Heart right ventricle (tissue), 16 donors: Measurements from ENCODE around the gene NEUROD2. TPM values are rescaled to one million over a fixed set of nuclear protein-coding genes. Genes with fewer than 3 reads are reported as not detected.
A peak's percentile ranks its signal among the peaks of the same experiment; 100 is the strongest.

Source experiments
- ATAC-seq, 8 donors: fragments of 200-7000 bp; cut with Tn5 transposase; one replicate each; pipeline ENCODE4 v1.9.1; 2020; ENCODE audit warnings: mild to moderate bottlenecking in 8 of 8, moderate library complexity in 8 of 8, moderate number of reproducible peaks in 1 of 8
- DNase-seq, 2 donors: peaks; one replicate each; pipeline ENCODE4 v3.0.0-alpha.2; 2020
- H3K27ac ChIP-seq, 10 donors: fragments of 200-600 bp; sonication (generic) in 2 of 10; one replicate each; pipeline versions ENCODE4 v1.5.0 to v1.8.0; 2020 to 2022; ENCODE audit warnings: mild to moderate bottlenecking in 3 of 10
- H3K27me3 ChIP-seq, 7 donors: fragments of 200-600 bp; one replicate each; pipeline ENCODE4 v1.8.0; 2021 to 2022; ENCODE audit warnings: mild to moderate bottlenecking in 2 of 7
- H3K36me3 ChIP-seq, 9 donors: fragments of 200-600 bp; sonication (generic) in 1 of 9; one replicate each; pipeline versions ENCODE4 v1.5.0 to v1.8.0; 2020 to 2022; ENCODE audit warnings: mild to moderate bottlenecking in 2 of 9
- H3K4me1 ChIP-seq, 9 donors: fragments of 200-600 bp; sonication (generic) in 1 of 9; one replicate each; pipeline versions ENCODE4 v1.5.0 to v1.8.0; 2020 to 2022; ENCODE audit warnings: mild to moderate bottlenecking in 4 of 9
- H3K4me3 ChIP-seq, 10 donors: fragments of 200-600 bp; sonication (generic) in 2 of 10; one replicate each; pipeline versions ENCODE4 v1.5.0 to v1.8.0; 2020 to 2022; ENCODE audit warnings: mild to moderate bottlenecking in 7 of 10, moderate library complexity in 2 of 10
- H3K9me3 ChIP-seq, 11 donors: fragments of 200-600 bp in 10 of 11; sonication (generic) in 2 of 11; one replicate each; pipeline versions ENCODE4 v1.5.0 to v1.8.0; 2013 to 2022; ENCODE audit warnings: mild to moderate bottlenecking in 2 of 11, control low read depth in 1 of 11, moderate library complexity in 1 of 11
- CTCF ChIP-seq, 9 donors: fragments of 200-600 bp; sonication (generic) in 2 of 9; IDR thresholded peaks; one replicate each; pipeline versions ENCODE4 v1.5.0 to v1.8.0; 2021 to 2022; ENCODE audit warnings: antibody characterized with exemption in 9 of 9, mild to moderate bottlenecking in 5 of 9, moderate library complexity in 1 of 9
- WGBS, 2 donors: extraction: QIAGEN DNeasy Blood & Tissue Kit; methylation state at CpG; one replicate each; pipeline ENCODE4 v1.1.7; 2013; ENCODE audit warnings: inconsistent platforms in 1 of 2; 5-methylcytosine and 5-hydroxymethylcytosine counted together
- intact Hi-C, 10 donors: fragments of 100-400 bp; cut with DNase I; formaldehyde crosslinking; loops; one replicate each; pipeline versions ENCODE4 v1.11.1 to v1.14.2; 2022
- polyA plus RNA-seq, 2 donors: library from polyadenylated mRNA; stranded (reverse); fragments of 200-250 nt; gene quantifications; one replicate each; pipeline ENCODE4 v1.2.3, GENCODE V29; 2013
- total RNA-seq, 10 donors: library from RNA; stranded (reverse); fragmentation: NEBNext Ultra II Directional in 3 of 10; extraction: Animal tissue kit (Norgen Biotek cat#: 25700) in 3 of 10; gene quantifications; one replicate each; pipeline versions ENCODE4 v1.2.1 to v1.2.4, GENCODE V29; 2021 to 2023
- donor health status: Arrhythmogenic right ventricular cardiomyopathy.
- donor health status: ischemic (EF 13 %, LVEDD 7.1; RV severe dilation, severe dysfunction).
- donor health status: healthy with polysubstance abuse.
- donor health status: DM: no; HTN: yes; CAD: no.
- donor health status: DM: no; HTN: no; CAD: no.
- donor health status: ischemic (EF 25% LVEDD 6.9; RV normal size, moderate dysfunction).
- donor health status: ischemic (EF 25% LVEDD 5.7; RV mildly dilated, moderate dysfunction).
- donor health status: healthy.
- donor health status: DM: yes; HTN: yes; CAD: no.
- donor health status: Ischemic cardiomyopathy.
- donor health status: ischemic (EF 35%, LVEDD 5.7; RV mildly dilated, moderate dysfunction).
- donor health status: nonischemic (EF 11% LVEDD 7.7; RV severe dilation, severe dysfunction).
- donor health status: DM: yes; HTN: yes; CAD: no.
- donor health status: PGD.
- donor health status: ischemic (EF 29% LVEDD 5.4; RV normal size, mild dysfunction).
- donor health status: nonischemic (EF 23%, LVEDD 6.1; RV moderate dilation, normal function).

The NEUROD2 gene
- total and polyA plus RNA-seq, 12 donors = not detected

- H3K27me3 ChIP-seq = no peaks in the 10 kb centered on the region
- intact Hi-C loops = no loop called here
- H3K4me1 ChIP-seq = peaks cover 0 to 15% (median 11%) of the 10 kb centered on the region in 9 donors
- H3K9me3 ChIP-seq = peaks cover 0 to 9% (median 2%) of the 10 kb centered on the region in 11 donors
- H3K27ac ChIP-seq = no peak overlapping the region
- no peak overlapping the region for H3K4me3 ChIP-seq
- peaks cover 0 to 66% (median 5%) of the 10 kb centered on the region in 9 donors for H3K36me3 ChIP-seq
- ATAC-seq = no peak
- 61 to 65% methylated on average over 1 of the region's 1 CpG for WGBS, 2 donors
- DNase-seq = no peak
- TF ChIP-seq CTCF (IDR thresholded peaks at IDR 0.05) = no peak
These were observed 38.6 kb downstream of the NEUROD2 start for GRCh38 chr17:39569126-39569525.

- intact Hi-C loops = no loop called here
- Histone ChIP-seq H3K4me3 (no peak overlapping the region), H3K9me3 (peaks cover 0 to 9% (median 2%) of the 10 kb centered on the region in 11 donors), H3K27me3 (no peaks in the 10 kb centered on the region), H3K36me3 (peaks cover 0 to 70% (median 5%) of the 10 kb centered on the region in 9 donors), H3K27ac (no peak overlapping the region), H3K4me1 (peaks cover 0 to 12% (median 8%) of the 10 kb centered on the region in 9 donors)
- WGBS, 2 donors = 84 to 87% methylated on average over 9 of the region's 9 CpGs
- no peak for DNase-seq
- no peak for ATAC-seq
- TF ChIP-seq CTCF (IDR thresholded peaks at IDR 0.05) = no peak
These were observed 39.0 kb downstream of the NEUROD2 start for GRCh38 chr17:39568702-39569101.

- ATAC-seq (no peak), DNase-seq (no peak)
- no peaks in the 10 kb centered on the region for H3K27me3 ChIP-seq
- H3K9me3 ChIP-seq = peaks cover 0 to 6% (median 0%) of the 10 kb centered on the region in 11 donors
- no peak overlapping the region for H3K4me3 ChIP-seq
- 89% methylated on average over 11 of the region's 11 CpGs for WGBS, 2 donors
- H3K27ac ChIP-seq = no peak overlapping the region
- peaks cover 0 to 70% (median 5%) of the 10 kb centered on the region in 9 donors for H3K36me3 ChIP-seq
- H3K4me1 ChIP-seq = peaks cover 0 to 6% (median 0%) of the 10 kb centered on the region in 9 donors
- intact Hi-C loops = no loop called here
- TF ChIP-seq CTCF (IDR thresholded peaks at IDR 0.05) = no peak
These were observed 41.4 kb downstream of the NEUROD2 start for GRCh38 chr17:39566094-39566850.

- TF ChIP-seq CTCF (IDR thresholded peaks at IDR 0.05) = no peak
- no peak overlapping the region for H3K4me3 ChIP-seq
- no peaks in the 10 kb centered on the region for H3K27me3 ChIP-seq
- intact Hi-C loops = no loop called here
- ATAC-seq (peak in 2 of 8 donors; percentile 11 to 20), DNase-seq (no peak)
- peaks cover 0 to 6% (median 0%) of the 10 kb centered on the region in 9 donors for H3K4me1 ChIP-seq
- H3K9me3 ChIP-seq = no peaks in the 10 kb centered on the region
- peaks cover 0 to 77% (median 9%) of the 10 kb centered on the region in 9 donors for H3K36me3 ChIP-seq
- H3K27ac ChIP-seq = no peak overlapping the region
- WGBS, 2 donors = 64 to 74% methylated on average over 4 of the region's 4 CpGs
These were observed 43.4 kb downstream of the NEUROD2 start for GRCh38 chr17:39564211-39564848.
